ENCODE measurements around the gene BMP2K. TPM values are rescaled to one million over a fixed set of nuclear protein-coding genes. Genes with fewer than 3 reads are reported as not detected.

BMP2K gene
- total RNA-seq, 1 donor from 2014 or later = 37.6 TPM

DNA sequence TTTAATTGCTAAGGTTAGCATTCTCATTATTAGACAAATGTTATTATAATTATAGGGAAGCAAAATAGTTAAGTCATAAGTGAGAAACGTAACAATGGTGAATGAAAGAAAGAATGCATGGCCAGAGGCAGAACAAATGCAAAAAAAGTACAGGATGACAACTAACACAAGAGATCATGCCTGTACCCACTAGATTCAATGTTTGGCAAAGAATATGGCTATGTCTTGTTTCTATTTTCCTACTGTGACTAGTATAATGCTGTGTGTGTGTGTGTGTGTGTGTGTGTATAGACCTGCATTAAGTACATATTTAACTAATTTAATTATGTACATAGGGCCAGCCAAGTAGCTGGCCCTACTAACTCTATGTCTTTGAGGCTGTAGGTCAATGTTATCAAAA, 12.9 kb upstream of the BMP2K start:
- no peak for DNase-seq (ENCODE audit: low spot score)
- intact Hi-C loops (cut with DNase I) = loop anchor here (10.0 kb wide), 1 partner anchor 58 kb away; no protein-coding TSS in a partner anchor

DNA sequence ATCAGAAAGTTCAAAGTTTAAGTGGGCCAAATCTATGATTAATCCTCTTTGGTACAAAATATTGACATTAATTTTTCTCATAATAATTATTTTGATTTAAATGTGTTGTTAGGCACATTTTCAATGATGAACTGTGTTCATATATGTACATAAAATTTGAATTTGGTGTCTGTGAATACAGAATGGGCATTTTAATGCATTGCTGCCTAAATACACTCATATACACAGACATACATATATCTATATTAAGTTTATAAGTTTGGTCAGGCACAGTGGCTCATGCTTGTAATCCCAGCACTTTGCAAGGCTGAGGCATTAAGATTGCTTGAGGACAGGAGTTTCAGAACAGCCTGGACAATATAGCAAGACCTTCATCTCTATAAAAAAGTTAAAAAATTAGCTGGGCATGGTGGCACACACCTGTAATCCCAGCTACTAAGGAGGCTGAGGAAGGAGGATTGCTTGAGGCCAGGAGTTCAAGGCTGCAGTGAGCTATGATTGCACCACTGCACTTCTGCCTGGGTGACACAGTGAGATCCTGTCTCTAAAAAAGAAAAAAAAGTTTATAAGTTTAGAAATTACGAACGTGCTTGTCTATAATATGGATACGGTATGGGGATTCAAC, 12.3 kb upstream of the BMP2K start:
- DNase-seq (ENCODE audit: low spot score) = no peak
- intact Hi-C loops (cut with DNase I) = loop anchor here (10.0 kb wide), 1 partner anchor 59 kb away; no protein-coding TSS in a partner anchor

DNA sequence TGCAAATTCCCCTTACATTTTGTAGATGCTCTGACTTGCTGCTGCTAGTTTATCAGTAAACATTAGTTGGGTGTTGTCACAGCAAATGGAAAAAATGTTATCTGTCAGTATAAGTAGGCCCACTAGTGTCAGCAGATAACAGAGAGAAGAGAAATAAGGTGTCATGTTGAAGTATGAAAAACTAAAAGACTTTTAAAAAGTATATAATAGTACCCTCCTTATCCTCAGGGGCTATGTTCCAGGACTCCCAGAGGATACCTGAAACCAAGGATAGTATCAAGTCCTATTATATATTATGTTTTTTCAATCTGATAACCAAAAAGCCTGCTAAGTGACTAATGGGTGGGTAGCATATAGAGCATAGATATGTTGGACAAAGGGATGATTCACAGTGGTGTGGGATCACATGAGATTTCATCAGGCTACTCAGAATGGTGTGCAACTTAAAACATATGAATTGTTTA, 11.6 kb upstream of the BMP2K start:
- intact Hi-C loops (cut with DNase I) = loop anchor here (10.0 kb wide), 1 partner anchor 60 kb away; no protein-coding TSS in a partner anchor
- no peak for DNase-seq (ENCODE audit: low spot score)

DNA sequence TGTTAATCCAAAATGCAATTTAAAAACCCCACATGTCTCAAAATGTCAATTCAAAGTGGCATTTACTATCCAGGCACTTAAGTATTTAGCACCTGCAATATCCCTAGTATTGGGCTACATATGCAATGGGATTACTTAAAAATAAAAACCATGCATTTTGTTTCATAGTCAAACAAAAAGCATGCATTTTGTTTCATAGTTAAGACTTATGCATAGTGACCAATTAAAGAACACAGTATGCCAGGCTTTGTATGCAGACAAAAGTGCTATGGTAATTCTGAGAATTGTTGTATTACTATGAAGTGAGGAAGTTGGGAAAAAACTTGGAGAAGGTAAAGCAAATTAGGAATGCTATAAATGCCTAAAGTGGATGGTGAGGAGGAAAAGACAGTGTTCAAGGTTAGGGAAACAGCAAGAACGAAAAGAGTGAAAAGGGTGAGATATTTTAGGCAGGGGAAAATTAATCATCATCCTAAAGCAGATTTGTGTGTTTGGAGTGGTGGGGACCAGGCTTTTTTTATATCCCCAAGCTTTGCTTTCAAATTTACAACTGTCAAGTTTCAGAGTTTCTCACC, 10.6 kb upstream of the BMP2K start:
- no peak for DNase-seq (ENCODE audit: low spot score)
- intact Hi-C loops (cut with DNase I) = loop anchor here (10.0 kb wide), 1 partner anchor 61 kb away; no protein-coding TSS in a partner anchor

DNA sequence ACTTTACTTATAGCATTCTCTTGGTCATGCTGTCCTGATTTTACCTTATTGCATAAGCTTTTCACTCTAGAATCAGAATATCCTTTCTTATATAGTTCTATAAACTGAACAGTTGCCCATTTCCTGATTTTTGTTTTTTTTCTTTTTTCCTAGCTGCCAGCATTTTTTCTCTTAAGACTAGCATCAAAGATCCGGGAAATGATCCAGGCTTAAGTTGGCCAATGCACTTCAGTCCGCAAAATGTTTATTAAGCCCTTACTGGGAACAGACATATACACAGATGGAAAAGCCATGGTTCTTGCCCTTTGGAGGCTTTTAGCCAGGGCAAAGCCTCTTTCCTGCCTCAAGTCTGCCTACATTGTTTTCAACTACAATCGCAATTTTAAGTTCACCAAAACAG, 10.1 kb upstream of the BMP2K start:
- intact Hi-C loops (cut with DNase I) = loop anchor here (10.0 kb wide), 1 partner anchor 61 kb away; no protein-coding TSS in a partner anchor

DNA sequence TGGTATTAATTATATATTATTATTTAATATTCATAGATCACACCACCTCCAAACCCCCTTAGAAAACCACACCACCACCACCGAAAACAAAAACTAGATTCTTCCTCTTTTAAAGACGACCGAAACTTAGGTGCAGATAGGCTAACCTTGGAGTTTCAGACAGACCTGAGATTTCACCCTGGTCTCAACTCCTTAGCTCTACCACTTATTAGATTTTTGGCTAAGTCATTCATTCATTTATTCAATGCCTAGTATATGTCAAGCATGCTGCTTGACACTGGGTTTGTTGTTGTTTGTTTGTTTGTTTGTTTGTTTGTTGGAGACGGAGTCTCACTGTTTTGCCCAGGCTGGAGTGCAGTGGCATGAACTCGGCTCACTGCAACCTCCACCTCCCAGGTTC, 9.5 kb upstream of the BMP2K start:
- intact Hi-C loops (cut with DNase I) = loop anchor here (10.0 kb wide), 1 partner anchor 62 kb away; no protein-coding TSS in a partner anchor
- no peak for DNase-seq (ENCODE audit: low spot score)

More for the DNA sequence above, 10.1 kb upstream of the BMP2K start:
- DNase-seq (ENCODE audit: low spot score) = no peak

DNA sequence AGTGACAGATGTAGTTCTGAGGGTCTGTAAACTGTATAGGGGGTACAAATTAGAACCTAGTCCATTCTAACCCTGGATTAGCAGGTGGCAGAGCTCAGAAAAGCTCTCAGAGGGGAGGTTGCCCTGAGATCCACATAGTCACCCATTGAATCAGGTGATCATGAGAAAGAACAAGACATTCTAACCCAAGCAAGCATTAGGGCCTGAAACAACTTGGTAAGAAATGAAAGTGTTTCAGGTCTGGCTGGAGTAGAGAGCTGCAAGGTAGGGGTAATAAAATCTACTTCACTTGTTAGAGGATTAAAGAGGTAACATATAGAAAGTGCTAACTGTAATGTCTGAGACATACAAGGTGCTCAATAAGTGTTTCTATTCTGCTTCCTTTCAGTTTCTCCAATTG, 8.8 kb upstream of the BMP2K start:
- DNase-seq (ENCODE audit: low spot score) = no peak
- intact Hi-C loops (cut with DNase I) = loop anchor here (10.0 kb wide), 1 partner anchor 63 kb away; no protein-coding TSS in a partner anchor

DNA sequence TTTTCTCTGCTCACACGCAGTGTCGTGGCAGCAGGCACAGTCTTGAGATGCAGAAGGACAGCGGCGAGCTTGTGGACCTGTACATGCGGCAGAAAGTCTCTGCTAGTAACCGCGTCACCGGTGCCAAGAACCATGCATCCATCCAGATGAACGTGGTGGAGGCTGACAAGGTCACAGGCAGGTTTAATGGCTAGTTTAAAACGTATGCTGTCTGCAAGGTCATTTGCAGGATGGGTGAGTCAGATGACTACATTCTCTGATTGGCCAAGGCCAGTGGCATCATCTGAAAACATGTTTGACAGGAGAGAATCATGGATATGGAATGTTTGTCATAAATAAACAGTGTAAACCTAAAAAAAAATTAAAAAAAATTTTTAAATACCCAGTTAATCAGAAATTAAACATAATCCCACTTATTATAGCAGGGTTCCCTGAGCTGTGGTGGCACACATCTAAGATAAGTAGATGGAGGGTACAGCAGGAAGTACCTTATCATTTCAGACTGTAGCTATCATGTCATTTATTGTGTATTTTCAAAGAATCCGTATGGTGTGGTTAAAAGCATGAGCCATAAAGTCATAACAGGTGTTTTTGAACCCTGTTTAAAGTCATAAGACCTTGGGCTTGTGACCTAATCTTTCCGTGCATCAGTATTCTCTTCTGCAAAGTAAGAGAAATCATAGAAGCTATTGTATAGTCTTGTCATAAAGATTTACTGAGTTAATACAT, 7.5 kb upstream of the BMP2K start:
- intact Hi-C loops (cut with DNase I) = loop anchor here (10.0 kb wide), 1 partner anchor 64 kb away; no protein-coding TSS in a partner anchor
- DNase-seq (ENCODE audit: low spot score) = no peak

DNA sequence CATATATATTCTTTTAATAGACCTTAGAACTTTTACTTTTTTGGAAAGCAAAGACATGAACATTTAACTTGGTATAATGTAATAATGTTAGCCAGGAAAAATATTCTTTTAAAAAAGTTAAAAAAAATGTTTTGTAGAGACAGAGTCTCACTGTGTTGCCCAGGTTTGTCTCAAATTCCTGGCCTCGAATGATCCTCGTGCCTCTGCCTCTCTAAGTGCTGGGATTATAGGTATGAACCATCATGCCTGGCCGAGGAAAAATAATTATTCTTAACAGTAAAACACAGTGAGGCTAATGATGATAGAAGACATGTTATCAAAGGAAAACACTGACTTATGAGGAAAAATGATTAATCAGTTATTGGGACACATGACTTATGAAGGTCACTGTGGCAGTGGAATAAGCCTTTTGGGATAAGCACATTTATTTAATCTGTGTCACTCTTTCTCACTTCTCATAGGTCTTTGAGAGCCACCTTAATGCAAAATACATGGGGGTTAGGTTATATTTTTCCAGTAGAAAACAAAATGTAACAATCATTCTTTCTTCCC, 6.0 kb upstream of the BMP2K start:
- no peak for DNase-seq (ENCODE audit: low spot score)
- intact Hi-C loops (cut with DNase I) = no loop called here

DNA sequence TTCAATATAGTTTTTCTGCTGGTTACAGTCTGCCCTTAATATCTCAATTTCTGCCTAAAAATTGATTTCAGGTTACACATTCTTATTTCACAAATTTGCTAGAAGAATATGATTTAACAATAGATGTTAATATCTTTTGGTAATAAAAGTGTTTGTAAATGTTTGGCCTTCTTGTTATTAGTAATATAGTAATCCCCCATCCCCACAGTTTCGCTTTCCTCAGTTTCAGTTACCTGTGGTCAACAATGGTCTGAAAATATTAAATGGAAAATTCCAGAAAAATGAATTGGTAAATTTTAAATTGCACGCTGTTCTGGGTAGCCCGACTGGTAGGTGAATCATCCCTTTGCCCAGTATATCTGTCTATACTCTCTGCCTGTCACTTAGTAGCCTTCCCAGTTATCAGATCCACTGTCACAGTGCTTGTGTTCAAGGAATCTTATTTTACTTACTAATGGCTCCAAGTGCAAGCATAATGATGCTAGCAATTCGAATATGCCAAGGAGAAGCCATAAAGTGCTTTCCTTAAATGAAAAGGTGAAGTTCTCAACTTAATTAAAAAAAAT, 3.5 kb upstream of the BMP2K start:
- no peak for DNase-seq (ENCODE audit: low spot score)
- intact Hi-C loops (cut with DNase I) = no loop called here

DNA sequence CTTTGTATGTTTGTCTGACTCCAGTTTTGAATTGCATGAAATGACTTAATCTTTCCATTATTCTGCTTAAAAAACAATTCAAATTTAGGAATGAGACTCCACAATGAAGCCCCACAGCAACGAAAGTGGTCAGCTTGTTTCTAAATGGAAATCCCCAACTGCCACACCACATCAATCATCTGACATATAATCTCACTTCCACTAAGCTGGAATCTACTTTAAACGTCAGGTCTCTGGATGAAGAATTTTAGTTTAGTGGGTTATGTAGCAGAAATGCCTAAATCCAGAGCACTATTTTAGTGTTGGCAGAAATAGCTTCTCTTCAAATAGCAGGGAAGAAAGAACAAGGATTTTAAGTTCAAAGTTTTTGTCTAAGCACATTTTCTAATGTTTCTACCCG, 1.7 kb upstream of the BMP2K start:
- intact Hi-C loops (cut with DNase I) = no loop called here
- no peak for DNase-seq (ENCODE audit: low spot score)

DNA sequence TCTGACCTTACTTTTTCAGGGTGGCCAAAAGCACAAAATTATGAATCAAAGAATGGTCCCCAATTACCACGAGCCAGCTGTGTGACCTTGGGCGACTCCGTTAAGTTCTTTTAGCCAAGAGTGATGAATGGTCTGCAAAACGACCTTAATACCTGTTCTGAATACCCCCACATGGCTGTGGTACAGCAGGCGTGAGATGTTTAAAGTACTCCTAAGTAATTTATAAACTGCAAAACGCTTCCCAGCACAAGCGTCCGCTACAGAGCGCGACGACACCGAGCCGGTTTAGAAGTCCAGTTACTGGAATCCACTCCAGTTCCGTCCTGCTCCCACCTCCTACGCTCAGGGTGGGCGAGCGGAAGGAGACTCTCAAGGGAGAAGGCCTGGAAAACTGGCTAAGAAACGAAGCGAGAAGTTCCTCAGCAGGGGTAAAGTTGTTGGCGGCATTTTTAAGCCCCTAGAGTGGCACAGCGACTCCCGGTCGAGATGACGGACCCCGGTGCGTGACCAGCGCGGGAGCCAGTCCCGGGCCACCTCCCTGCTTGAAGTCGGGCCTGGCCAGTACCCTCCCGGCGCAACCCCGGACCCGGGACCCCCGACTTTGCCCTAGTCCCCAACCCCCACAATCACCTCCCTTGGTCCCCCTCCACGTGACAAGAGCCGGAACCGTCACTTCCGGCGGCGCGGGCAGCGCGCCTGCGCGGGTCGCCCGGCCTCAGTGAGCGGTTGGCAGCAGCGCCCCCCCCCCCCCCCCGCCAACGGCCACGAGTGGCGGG, 659 bp upstream of the BMP2K start:
- intact Hi-C loops (cut with DNase I) = loop anchor here (5.0 kb wide), 4 partner anchors 87 to 718 kb away; partner anchors contain the start of gene FRAS1
- DNase-seq (ENCODE audit: low spot score) = peak; percentile 94

DNA sequence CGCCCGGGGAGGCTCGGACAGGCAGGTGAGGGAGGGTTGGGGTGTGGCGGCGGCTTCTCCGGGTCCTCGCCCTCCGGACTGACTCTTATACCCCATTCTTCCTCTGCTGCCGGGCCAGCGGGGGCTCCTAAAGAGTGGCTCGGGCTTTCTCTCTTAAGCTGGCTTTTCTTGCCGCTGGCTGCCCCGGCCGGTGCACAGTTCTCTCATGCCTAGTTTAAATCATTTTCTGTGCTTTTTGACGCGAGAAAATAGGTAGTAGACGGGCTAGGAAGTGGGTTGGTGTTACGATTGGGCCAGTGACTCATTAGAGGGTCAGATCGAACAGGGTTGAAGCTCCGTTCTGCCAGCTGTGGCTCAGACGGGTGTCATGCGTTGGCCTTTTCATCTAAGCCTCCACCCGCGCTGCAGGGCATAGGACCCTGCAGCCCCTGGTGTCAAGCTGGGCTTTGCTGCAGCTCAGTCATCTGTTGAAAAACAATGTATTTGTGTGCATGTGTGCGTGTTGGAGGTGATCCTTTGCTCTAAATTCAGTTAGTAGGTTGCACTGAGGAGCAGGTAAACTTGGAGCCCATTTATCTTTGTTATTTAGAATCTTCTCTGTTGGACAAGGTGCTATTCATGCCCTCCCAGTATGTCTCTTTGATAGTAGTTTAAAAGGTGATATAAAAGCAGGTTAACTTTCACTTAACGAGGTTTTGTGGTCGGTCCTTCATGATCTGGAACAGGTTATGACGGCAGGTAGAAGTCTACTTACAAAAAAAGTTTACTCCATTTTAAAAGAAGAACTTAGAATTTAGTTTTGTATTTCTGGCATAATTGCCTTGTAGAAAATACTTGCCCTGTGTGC, 802 bp downstream of the BMP2K start:
- DNase-seq (ENCODE audit: low spot score) = peak; percentile 80
- intact Hi-C loops (cut with DNase I) = loop anchor here (5.0 kb wide), 4 partner anchors 85 to 720 kb away; partner anchors contain the start of gene FRAS1

DNA sequence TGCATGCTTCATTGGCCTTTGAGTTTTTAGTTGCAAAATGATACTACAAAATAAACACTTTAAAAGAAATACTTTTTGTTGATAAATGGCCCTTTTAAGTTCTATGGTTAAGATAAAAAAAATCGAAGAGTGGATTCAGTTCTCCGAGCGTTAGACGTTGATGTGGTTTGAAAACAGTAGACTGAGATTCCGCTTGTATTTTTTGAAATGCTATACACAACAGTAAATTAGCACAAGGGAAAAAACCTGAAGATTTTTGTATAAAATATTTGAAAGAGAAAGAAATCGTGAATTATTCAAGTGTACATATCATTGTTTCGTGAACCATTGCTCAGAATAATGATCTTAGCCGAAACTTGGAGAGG, 1.4 kb downstream of the BMP2K start:
- intact Hi-C loops (cut with DNase I) = loop anchor here (5.0 kb wide), 4 partner anchors 85 to 720 kb away; partner anchors contain the start of gene FRAS1
- DNase-seq (ENCODE audit: low spot score) = no peak

DNA sequence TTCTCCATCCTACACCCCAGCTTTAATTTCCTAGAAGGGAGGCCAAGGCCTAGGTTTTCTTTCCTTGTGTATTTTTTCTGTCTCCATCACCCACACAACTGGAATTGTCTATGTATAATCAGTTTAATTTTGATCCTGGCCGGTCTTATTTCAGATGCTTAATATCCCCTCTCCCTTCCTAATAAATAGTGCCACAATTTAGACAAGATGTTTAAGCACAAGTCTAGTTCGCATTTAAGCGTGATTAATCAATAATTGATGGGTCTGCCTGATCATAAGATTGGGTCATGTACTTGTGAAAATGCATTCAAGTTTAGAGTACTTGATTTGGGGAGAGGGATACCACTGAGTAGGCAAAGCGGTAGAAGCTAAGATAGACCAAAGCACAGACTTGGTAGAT, 2.4 kb downstream of the BMP2K start:
- no peak for DNase-seq (ENCODE audit: low spot score)
- intact Hi-C loops (cut with DNase I) = loop anchor here (5.0 kb wide), 4 partner anchors 84 to 721 kb away; partner anchors contain the start of gene FRAS1

DNA sequence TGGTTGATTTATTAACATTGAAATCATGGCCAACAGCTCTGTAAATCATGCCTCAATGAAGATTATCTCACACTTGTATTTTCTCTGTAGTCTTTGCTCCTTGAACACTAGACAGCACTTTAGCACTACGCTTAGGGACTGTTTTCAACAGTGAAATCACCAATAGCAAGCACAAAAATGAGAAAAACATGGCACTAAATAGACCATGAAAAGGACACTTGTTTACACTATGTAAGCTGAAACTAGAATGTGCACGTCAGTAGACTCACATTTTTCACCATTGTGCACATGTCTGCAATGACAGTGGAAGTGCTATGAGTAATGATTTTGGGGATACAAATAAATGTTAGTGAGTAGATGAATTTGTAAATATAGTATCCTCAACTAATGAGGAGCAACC, 3.1 kb downstream of the BMP2K start:
- DNase-seq (ENCODE audit: low spot score) = no peak
- intact Hi-C loops (cut with DNase I) = loop anchor here (5.0 kb wide), 4 partner anchors 83 to 722 kb away; partner anchors contain the start of gene FRAS1

DNA sequence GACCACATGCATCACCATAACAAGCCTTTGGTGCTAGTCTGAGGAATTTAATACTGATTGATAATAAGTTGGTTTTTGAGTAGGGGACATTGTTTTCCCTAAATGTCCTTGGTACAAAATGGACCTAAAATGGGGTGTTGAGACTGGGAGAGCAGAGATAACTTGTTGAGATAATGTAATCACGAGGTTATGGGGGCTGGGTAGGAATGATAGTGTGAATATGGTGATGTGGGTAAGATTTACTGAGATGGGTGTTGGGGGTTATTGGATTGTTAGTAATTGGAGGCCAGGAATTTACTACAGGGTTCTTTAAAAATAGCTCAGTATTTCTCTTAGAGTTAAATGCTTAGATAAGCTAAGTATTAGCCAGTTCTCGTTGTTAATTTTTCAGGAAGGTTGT, 3.9 kb downstream of the BMP2K start:
- intact Hi-C loops (cut with DNase I) = no loop called here
- no peak for DNase-seq (ENCODE audit: low spot score)

DNA sequence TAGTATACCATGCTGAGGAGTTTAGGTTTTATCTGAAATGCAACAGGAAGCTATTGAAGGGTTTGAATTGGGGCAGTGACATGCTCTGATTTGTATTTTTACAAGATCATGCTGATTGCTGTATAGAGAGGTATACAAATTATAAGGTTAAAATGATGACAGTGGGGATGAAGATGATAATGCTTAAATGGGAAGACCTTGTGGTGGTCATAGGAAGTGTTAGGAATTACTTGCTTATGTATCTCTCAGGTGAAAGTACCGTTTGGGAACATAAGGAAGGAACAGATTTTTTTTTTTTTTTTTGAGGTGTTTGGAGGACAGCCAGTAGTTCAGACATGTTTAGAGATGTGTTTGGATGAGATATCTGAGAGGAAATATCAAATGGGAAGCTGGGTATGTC, 5.0 kb downstream of the BMP2K start:
- intact Hi-C loops (cut with DNase I) = no loop called here
- no peak for DNase-seq (ENCODE audit: low spot score)
